Measurements from ENCODE around the gene CYRIA.

Gene CYRIA

DNA sequence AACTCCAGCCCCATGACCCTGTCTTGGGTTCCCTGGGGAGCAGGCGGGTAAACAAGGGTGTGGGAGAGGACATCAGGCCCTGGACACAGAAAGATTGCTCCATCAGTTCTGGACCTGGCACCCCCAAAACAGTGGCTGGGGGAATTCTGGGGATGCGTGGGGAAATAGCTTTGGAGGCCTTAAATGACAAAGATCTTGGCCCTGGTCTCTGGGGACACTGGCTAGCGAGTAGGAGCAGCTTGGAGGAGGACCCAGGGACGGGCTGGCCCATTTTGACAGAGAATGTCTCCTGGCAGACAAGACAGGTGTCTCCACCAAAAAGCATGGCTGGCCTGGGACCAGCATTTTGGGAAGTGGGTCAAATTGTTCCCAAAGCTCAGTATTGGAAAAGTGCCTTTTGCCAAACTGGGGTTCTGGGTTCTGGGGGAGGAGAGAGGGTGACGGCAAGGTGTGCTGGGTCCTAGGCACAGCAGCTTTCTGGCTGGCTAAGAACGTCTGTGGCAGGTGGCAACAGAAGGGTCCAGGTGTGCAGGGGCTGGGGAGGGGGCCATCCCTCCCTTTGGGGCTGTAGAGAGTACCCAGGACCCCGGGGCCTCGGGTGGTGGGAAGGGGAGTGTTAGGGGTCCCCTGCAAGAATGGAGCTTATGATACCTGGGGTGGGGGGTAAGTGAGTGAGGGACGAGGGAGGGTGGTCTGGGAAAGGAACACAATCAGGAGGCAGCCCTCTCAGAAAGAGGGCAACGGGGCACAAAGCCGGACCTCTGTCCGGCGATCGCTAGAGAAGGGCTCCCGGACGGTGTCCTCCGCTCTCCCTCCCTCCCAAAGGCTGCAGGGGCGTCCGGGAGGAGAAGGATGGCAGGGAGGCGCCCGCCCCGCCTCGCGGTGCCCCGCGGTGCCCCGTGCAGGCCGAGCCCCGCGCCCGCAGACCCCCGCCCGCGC lies 556 bp downstream of the CYRIA start:
- Histone ChIP-seq H3K27me3 (ENCODE audit: control insufficient read depth, insufficient read depth, low read length) (peaks cover 22% of the 10 kb centered on the region), H3K4me3 (ENCODE audit: low read length) (peak overlapping the region; percentile 62), H3K4me1 (ENCODE audit: control insufficient read depth, insufficient read depth, low read length) (peaks cover 11% of the 10 kb centered on the region), H3K9me3 (ENCODE audit: control insufficient read depth, low read length) (no peaks in the 10 kb centered on the region), H3K36me3 (ENCODE audit: control insufficient read depth, insufficient read depth, low read length) (no peaks in the 10 kb centered on the region), H3K9ac (ENCODE audit: low read length) (peak overlapping the region; percentile 65)

GRCh38 chr2:16664052-16664731 lies 1.4 kb downstream of the CYRIA start:
- peak overlapping the region; percentile 62 for H3K4me3 ChIP-seq (ENCODE audit: low read length)
- peaks cover 11% of the 10 kb centered on the region for H3K4me1 ChIP-seq (ENCODE audit: control insufficient read depth, insufficient read depth, low read length)
- no peaks in the 10 kb centered on the region for H3K9me3 ChIP-seq (ENCODE audit: control insufficient read depth, low read length)
- H3K36me3 ChIP-seq (ENCODE audit: control insufficient read depth, insufficient read depth, low read length) = no peaks in the 10 kb centered on the region
- peak overlapping the region; percentile 65 for H3K9ac ChIP-seq (ENCODE audit: low read length)
- peaks cover 22% of the 10 kb centered on the region for H3K27me3 ChIP-seq (ENCODE audit: control insufficient read depth, insufficient read depth, low read length)

- no peaks in the 10 kb centered on the region for H3K36me3 ChIP-seq (ENCODE audit: control insufficient read depth, insufficient read depth, low read length)
- H3K4me1 ChIP-seq (ENCODE audit: control insufficient read depth, insufficient read depth, low read length) = peaks cover 11% of the 10 kb centered on the region
- H3K9me3 ChIP-seq (ENCODE audit: control insufficient read depth, low read length) = no peaks in the 10 kb centered on the region
- H3K4me3 ChIP-seq (ENCODE audit: low read length) = no peak overlapping the region
- H3K27me3 ChIP-seq (ENCODE audit: control insufficient read depth, insufficient read depth, low read length) = peaks cover 22% of the 10 kb centered on the region
- H3K9ac ChIP-seq (ENCODE audit: low read length) = no peak overlapping the region
Observed at GRCh38 chr2:16663121-16663905, 2.3 kb downstream of the CYRIA start.

DNA sequence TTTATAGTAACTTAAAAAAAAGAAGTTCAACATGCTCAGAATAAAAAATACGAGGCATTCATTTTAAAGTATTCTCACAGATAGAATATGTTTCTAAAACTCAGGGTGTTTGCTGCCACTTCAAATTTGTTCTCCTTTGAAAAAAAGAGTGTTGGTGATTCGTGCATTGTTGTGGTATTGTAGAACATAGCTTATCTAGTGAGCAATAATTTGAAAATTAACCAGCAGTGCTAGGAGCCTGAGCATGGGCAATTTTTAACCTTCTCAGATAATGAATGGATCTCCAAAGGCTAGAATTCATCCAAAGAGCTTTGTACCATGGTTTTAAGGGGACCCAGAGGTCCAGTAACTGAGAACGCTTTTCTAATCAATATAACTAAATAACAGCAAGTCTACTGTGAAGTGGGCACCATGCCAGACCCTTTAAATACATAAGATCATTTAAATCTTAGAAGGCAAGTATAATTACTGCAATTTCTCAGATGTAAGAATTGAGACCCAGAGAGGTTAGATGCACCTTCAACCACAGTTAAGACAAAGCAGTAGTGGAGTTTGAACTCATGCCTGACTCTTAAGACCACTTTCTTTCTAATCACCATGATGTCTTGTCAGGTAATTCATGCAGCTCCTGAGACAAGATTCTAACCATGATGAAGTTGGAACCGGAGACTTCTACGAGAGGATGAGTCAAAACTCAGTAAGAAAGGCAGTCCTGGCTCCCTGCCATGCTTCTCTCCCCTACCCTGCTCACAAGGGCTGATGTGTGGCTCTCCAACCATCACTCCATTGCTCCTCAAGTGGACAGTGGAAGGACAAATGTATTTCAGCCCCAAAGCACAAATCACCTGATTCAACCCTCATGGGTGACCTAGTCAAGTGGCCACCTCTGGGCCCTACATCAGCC lies 3.4 kb downstream of the CYRIA start:
- Histone ChIP-seq H3K27me3 (ENCODE audit: control insufficient read depth, insufficient read depth, low read length) (peaks cover 22% of the 10 kb centered on the region), H3K4me1 (ENCODE audit: control insufficient read depth, insufficient read depth, low read length) (peaks cover 11% of the 10 kb centered on the region), H3K4me3 (ENCODE audit: low read length) (no peak overlapping the region), H3K36me3 (ENCODE audit: control insufficient read depth, insufficient read depth, low read length) (no peaks in the 10 kb centered on the region), H3K9me3 (ENCODE audit: control insufficient read depth, low read length) (no peaks in the 10 kb centered on the region), H3K9ac (ENCODE audit: low read length) (no peak overlapping the region)

- Histone ChIP-seq H3K9me3 (ENCODE audit: control insufficient read depth, low read length) (no peaks in the 10 kb centered on the region), H3K4me3 (ENCODE audit: low read length) (no peak overlapping the region), H3K9ac (ENCODE audit: low read length) (no peak overlapping the region), H3K4me1 (ENCODE audit: control insufficient read depth, insufficient read depth, low read length) (peaks cover 11% of the 10 kb centered on the region), H3K36me3 (ENCODE audit: control insufficient read depth, insufficient read depth, low read length) (no peaks in the 10 kb centered on the region), H3K27me3 (ENCODE audit: control insufficient read depth, insufficient read depth, low read length) (peaks cover 22% of the 10 kb centered on the region)
Observed at GRCh38 chr2:16661526-16661925, 4.1 kb downstream of the CYRIA start.

GRCh38 chr2:16660556-16660955 lies 5.1 kb downstream of the CYRIA start:
- H3K4me1 ChIP-seq (ENCODE audit: control insufficient read depth, insufficient read depth, low read length) = peaks cover 15% of the 10 kb centered on the region

GRCh38 chr2:16660114-16660513 lies 5.5 kb downstream of the CYRIA start:
- Histone ChIP-seq H3K27me3 (ENCODE audit: control insufficient read depth, insufficient read depth, low read length) (peaks cover 18% of the 10 kb centered on the region), H3K9me3 (ENCODE audit: control insufficient read depth, low read length) (no peaks in the 10 kb centered on the region), H3K4me3 (ENCODE audit: low read length) (no peak overlapping the region), H3K4me1 (ENCODE audit: control insufficient read depth, insufficient read depth, low read length) (peaks cover 12% of the 10 kb centered on the region), H3K9ac (ENCODE audit: low read length) (no peak overlapping the region), H3K36me3 (ENCODE audit: control insufficient read depth, insufficient read depth, low read length) (no peaks in the 10 kb centered on the region)

More at GRCh38 chr2:16660556-16660955, 5.1 kb downstream of the CYRIA start:
- no peak overlapping the region for H3K9ac ChIP-seq (ENCODE audit: low read length)
- H3K27me3 ChIP-seq (ENCODE audit: control insufficient read depth, insufficient read depth, low read length) = peaks cover 22% of the 10 kb centered on the region
- H3K36me3 ChIP-seq (ENCODE audit: control insufficient read depth, insufficient read depth, low read length) = no peaks in the 10 kb centered on the region
- no peaks in the 10 kb centered on the region for H3K9me3 ChIP-seq (ENCODE audit: control insufficient read depth, low read length)
- H3K4me3 ChIP-seq (ENCODE audit: low read length) = no peak overlapping the region

- Histone ChIP-seq H3K4me3 (ENCODE audit: low read length) (no peak overlapping the region), H3K4me1 (ENCODE audit: control insufficient read depth, insufficient read depth, low read length) (peaks cover 12% of the 10 kb centered on the region), H3K9ac (ENCODE audit: low read length) (no peak overlapping the region), H3K36me3 (ENCODE audit: control insufficient read depth, insufficient read depth, low read length) (no peaks in the 10 kb centered on the region), H3K9me3 (ENCODE audit: control insufficient read depth, low read length) (no peaks in the 10 kb centered on the region), H3K27me3 (ENCODE audit: control insufficient read depth, insufficient read depth, low read length) (no peaks in the 10 kb centered on the region)
Observed at GRCh38 chr2:16658076-16658739, 7.4 kb downstream of the CYRIA start.

- Histone ChIP-seq H3K36me3 (ENCODE audit: control insufficient read depth, insufficient read depth, low read length) (no peaks in the 10 kb centered on the region), H3K9me3 (ENCODE audit: control insufficient read depth, low read length) (no peaks in the 10 kb centered on the region), H3K27me3 (ENCODE audit: control insufficient read depth, insufficient read depth, low read length) (no peaks in the 10 kb centered on the region), H3K9ac (ENCODE audit: low read length) (no peak overlapping the region), H3K4me3 (ENCODE audit: low read length) (no peak overlapping the region), H3K4me1 (ENCODE audit: control insufficient read depth, insufficient read depth, low read length) (peaks cover 16% of the 10 kb centered on the region)
Observed at GRCh38 chr2:16657671-16658070, 8.0 kb downstream of the CYRIA start.

- H3K4me3 ChIP-seq (ENCODE audit: low read length) = no peak overlapping the region
- H3K9ac ChIP-seq (ENCODE audit: low read length) = no peak overlapping the region
- H3K4me1 ChIP-seq (ENCODE audit: control insufficient read depth, insufficient read depth, low read length) = peaks cover 20% of the 10 kb centered on the region
Observed at GRCh38 chr2:16656784-16657391, 8.7 kb downstream of the CYRIA start.

More at GRCh38 chr2:16656784-16657391, 8.7 kb downstream of the CYRIA start:
- Histone ChIP-seq H3K36me3 (ENCODE audit: control insufficient read depth, insufficient read depth, low read length) (no peaks in the 10 kb centered on the region), H3K9me3 (ENCODE audit: control insufficient read depth, low read length) (no peaks in the 10 kb centered on the region), H3K27me3 (ENCODE audit: control insufficient read depth, insufficient read depth, low read length) (no peaks in the 10 kb centered on the region)
